Activated T-cell treated with anti-CD3 and anti-CD28 coated beads for 4 hours (primary cell): ENCODE measurements around the gene CD300LB.
"Not testable (repeated sequence)": the region's sequence is repeated elsewhere in the genome, so short reads cannot be mapped to it uniquely, and the experiment has no call there.

Experiments used
- DNase-seq: peaks from one replicate; pipeline ENCODE4 v3.0.0-alpha.2; 2020

Gene CD300LB

DNA sequence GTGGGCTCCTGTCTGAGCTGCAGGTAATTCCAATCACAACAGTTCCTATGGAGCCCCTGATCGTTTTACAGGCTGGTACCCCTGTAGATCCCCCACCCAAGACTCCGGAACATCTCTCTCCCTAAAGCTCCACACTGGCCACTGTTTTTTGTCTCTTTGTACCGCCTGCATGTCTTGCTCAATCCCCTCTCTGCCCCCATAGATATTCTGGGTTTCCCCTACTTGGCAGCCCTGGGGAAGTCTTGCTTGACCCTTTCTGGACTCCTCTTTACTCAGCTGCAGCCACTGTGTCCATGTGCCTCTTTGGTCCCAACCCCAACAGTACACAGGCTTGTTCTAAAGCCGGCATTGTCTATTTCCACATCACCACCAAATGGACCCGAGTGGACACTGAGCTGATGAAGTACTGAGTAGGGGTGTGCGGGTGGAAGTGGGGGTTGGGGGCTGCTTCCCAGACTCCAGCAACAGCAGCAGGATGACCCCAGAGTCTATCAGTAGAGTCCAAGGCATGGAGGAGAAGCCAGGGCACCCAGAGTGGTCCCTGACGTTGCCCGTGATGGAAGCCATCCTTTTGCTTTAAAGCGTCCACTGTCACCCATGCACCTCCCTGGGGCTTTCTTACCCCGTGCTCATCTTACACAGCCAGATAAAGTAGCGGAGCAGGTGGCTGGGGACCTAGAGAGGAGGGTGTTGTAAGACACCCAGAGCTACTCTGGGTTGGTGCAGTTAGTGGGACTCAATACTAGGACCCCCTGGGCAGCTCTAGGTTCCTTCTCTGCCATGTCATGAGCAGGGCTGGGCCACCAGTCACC lies 6.4 kb downstream of the CD300LB start:
- no peak for DNase-seq

DNA sequence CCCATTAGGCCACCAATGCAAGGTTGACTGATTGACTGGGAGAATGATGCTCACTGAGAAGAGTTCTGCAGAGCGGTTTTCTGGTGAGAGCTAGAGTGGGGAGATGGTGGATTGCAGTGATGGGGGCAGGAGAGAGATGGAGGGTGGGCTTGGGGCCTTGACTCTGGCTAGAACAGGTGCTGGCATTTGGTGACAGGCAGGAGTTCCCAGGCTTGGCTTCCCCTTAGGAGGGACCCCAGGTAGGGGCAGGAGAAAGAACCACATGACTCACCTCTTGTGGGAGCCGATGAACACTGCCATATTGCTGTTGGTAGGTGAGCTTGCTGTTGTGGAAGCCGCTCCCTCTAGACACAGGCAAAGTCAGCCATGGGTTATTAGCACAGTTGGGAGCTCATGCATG lies 8.0 kb downstream of the CD300LB start:
- DNase-seq: no peak

DNA sequence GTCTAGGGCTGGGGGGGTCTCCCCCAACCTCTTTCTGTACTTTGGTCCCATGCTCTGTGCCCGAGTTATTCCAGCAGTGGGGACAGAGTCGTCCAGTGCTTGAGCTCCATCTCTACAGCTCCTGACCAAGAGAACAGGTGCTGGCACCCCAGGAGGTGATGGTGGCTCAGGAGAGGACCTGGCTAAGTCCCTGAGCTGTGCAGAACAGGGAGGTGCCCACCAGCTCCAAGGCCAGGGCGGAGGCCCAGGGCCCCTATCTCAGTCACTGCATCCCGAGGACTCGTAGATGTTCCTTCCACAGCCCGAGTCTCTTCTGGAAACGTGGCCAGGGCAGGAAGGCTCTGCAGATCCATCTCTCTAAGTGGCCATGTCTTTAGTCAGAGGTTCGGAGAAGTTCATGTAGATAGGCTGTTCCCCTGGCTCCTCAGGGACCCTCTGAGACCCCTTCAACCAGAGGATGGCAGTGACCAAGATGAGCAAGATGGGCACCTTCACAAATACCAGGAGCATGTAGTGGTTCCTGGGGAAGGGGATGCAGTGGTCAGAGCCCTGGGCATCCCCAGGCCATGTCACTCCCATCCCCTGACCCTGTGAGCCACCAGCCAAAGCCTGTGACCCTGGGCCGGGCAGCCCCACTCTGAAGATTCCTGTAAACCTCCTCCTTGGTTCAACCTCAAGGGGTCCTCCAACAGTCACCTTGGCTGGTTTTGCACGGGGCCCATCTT lies 8.7 kb downstream of the CD300LB start:
- DNase-seq: no peak

- no peak for DNase-seq
Measured at GRCh38 chr17:74521701-74522201, 9.5 kb downstream of the CD300LB start.

- DNase-seq: no peak
Measured at GRCh38 chr17:74520790-74521480, 10.3 kb downstream of the CD300LB start.

GRCh38 chr17:74520016-74520434 lies 11.2 kb downstream of the CD300LB start:
- no peak for DNase-seq

- not testable (repeated sequence) for DNase-seq
Measured at GRCh38 chr17:74518413-74518981, 12.8 kb downstream of the CD300LB start.

GRCh38 chr17:74516561-74517328 lies 14.5 kb downstream of the CD300LB start:
- no peak for DNase-seq

DNA sequence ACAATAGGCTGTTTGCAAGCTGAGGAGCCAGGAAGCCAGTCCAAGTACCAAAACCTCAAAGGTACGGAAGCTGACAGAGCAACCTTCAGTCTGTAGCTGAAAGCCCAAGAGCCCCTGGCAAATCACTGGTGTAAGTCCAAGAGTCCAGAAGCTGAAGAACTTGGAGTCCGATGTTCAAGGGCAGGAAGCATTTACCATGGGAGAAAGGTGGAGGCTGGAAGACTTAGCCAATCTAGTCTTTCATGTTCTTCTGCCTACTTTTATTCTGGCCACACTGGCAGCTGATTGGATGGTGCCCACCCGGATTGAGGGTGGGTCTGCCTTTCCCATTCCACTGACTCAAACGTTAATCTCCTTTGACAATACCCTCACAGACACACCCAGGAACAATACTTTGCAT lies 15.3 kb downstream of the CD300LB start:
- DNase-seq: no peak

DNA sequence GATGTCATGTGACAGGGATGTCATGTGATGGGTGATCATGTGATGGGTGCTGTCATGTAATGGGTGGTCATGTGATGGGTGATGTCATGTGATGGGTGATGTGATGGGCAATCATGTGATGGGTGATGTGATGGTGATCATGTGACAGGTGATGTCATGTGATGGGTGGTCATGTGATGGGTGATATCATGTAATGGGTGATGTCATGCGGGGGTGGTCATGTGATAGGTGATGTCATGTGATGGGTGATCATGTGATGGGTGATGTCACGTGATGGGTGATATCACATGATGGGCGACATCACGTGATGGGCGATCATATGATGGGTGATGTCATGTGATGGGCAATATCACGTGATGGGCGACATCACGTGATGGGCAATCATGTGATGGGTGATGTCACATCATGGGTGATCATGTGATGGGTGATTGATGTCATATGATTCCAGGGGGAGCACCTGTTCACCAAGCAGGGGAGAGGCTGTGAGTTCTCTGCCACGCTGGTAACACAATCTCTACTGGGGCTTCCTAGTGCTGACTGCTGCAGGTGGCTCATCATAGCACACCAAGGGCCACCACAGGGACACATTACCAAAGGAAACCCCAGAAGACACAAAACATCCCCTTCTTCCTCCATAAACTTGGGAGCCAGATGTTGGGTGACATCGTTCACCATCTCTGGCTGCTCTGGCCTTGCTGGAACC lies 16.5 kb downstream of the CD300LB start:
- no peak for DNase-seq

DNA sequence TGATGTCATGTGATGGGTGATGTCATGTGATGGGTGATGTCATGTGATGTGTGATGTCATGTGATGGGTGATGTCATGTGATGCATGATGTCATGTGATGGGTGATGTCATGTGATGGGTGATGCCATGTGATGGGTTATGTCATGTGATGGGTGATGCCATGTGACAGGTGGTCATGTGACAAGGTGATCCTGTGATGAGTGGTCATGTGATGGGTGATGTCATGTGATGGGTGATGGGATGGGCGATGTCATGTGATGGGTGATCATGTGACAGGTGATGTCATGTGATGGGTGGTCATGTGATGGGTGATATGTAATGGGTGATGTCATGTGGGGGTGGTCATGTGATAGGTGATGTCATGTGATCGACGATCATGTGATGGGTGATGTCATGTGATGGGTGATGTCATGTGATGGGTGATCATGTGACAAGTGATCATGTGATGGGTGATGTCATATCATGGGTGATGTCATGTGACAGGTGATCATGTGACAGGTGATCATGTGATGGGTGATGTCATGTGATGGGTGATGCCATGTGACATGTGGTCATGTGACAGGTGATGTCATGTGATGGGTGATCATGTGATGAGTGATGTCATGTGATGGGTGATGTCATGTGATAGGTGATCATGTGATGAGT lies 17.2 kb downstream of the CD300LB start:
- DNase-seq: peak; percentile 19

GRCh38 chr17:74512624-74513091 lies 18.6 kb downstream of the CD300LB start:
- DNase-seq: no peak

DNA sequence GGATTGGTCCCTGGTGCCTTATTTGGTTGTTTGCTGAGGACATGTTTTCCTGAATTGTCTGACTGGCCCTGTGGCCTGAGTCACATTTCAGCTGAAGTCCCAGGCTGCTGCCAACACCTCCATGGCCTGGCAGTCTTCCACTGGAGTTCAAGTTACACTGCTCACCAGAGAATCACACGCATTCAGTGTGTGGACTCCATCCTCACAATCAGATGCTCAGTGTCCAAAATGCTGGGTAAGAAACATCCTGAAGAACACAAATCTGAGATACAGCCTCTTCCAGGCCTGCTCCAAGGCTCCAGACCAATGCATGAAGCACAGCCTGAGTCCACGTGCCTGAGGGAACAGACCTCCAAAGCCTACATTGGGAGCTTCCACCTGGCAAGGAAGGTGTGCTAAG lies 19.2 kb downstream of the CD300LB start:
- no peak for DNase-seq

DNA sequence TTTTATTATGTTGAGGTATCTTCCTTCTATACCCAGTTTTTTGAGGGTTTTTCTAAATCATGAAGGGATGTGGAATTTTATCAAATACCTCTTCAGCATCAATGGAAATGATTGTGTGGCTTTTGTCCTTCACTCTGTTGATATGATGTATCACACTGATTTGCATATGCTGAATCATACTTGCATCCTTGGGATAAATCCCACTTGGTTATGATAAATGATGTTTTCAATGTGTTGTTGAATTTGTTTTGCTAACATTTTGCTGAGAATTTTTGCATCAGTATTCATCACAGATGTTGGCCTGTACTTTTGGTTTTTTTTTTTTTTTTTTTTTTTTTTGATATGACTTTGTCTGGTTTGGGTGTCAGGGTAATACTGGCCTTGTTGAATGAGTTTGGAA lies 23.1 kb downstream of the CD300LB start:
- DNase-seq: no peak

- not testable (repeated sequence) for DNase-seq
Measured at GRCh38 chr17:74503949-74504348, 27.3 kb downstream of the CD300LB start.

GRCh38 chr17:74502861-74503260 lies 28.4 kb downstream of the CD300LB start:
- DNase-seq: no peak

DNA sequence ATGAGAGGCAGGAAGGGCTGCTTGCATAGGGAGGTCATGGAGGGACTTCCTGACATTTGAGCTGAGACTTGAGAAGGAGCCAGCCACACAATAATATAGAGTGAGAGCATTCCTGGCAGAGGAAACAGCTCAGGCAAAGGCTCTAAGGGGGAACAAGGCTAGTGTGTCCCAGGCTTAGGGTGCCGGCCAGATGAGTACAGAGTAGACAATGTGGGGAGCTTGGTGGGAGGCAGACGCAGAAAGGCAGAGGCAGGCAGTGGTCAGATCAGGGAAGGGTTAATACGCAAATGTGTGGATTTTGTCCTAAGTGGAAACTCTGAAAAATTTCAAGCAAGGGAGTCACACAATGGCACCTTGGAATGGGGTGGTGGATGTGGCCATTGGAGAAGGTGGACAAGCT lies 31.3 kb downstream of the CD300LB start:
- no peak for DNase-seq

DNA sequence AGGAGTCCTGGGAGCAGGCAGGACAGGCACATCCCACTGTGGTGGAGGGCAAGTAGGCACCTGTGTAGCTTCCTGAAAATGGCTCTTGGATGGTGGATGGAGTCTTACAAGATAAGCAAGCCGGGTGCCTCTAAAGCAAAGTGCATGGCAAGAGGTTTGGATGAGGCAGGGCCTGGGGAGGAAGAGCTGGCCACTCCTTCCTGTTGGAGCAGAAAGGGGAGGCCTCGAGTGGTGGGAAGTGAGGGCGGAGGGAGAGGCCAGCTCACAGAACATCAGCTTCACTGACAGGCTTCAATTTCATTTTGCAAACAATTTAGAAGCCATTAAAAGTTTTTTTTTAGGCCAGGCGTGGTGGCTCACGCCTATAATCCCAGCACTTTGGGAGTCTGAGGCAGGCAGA lies 33.8 kb downstream of the CD300LB start:
- DNase-seq: no peak

DNA sequence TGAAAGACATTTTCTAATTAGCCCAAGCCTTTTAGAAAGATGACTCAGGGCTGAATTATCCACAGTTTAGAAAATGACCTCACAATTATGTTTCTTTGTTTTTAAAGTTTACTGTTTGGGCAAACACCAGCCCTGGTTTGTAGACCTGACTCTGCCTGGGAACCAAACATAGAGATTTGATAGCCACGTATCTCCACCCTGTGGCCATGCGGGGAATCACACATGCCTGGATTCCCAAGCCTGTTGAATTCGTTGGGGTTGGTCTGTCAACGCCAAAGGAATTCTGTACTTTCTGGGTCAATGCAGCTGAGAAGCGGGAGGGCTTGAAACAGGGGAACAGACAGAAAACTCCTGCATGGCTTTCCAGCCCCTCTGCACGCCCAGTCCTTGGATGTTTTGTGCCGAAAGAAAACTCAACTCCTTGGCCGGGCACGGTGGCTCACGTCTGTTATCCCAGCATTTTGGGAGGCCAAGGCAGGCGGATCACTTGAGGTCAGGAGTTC lies 37.9 kb downstream of the CD300LB start:
- DNase-seq: peak; percentile 63

- DNase-seq: no peak
Measured at GRCh38 chr17:74491626-74492025, 39.6 kb downstream of the CD300LB start.

- DNase-seq: no peak
Measured at GRCh38 chr17:74490716-74491115, 40.6 kb downstream of the CD300LB start.
